Measurements from ENCODE around the gene CRYBA4.
A peak's percentile ranks its signal among the peaks of the same experiment; 100 is the strongest.

CRYBA4 gene

DNA sequence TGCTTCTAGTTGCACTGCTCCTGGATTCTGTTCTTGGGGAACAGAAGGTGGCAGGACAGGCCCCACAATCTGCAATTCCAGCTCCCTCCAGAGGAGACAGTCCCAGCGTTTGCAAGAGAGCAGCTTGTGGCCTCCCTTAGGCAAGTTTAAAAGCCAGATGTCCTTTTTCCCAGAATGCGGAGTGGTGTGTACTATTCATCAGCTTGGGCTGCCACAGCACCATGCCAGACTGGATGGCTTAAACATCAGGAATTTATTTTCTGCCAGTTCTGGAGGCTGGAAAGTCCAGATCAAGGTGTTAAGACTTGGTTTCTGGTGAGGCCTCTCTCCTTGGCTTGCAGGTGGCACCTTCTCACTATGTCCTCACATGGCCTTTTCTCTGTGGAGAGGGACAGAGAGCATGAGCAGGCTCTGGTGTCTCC is 47.3 kb downstream of the CRYBA4 start:
- in situ Hi-C loops (cut with MboI; ENCODE audit: low sequenced_read_pairs) = no loop called here
- H3K27me3 ChIP-seq (ENCODE audit: low read depth) = no peaks in the 10 kb centered on the region
- H3K4me3 ChIP-seq = no peak overlapping the region
- H3K9me3 ChIP-seq = no peaks in the 10 kb centered on the region
- H3K36me3 ChIP-seq (replicated peaks) = no peaks in the 10 kb centered on the region
- DNase-seq (ENCODE audit: low spot score in 2 of 2) = peak; percentile 46 to 75
- peaks cover 8% of the 10 kb centered on the region for H3K4me1 ChIP-seq

DNA sequence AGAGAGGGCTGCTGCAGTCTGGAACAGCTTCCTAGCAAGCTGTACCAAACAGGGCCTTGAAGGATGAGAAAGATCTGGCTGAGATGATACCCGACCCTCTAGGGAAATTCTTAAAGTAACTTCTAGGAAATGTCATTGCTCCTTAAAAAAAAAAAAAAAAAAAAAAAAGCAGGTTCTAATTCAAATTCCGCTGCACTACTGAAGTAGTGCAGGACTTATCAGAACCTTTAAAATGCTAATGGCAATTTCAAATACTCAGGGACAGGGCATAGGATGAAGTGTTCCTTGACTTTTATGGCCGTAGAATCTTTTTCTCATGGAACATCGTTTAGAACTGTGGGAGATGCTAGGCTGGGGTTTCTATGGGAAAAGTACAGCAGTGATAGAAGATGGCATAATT is 48.7 kb downstream of the CRYBA4 start:
- Histone ChIP-seq H3K9me3 (no peaks in the 10 kb centered on the region), H3K4me3 (no peak overlapping the region), H3K27me3 (ENCODE audit: low read depth) (no peaks in the 10 kb centered on the region), H3K36me3 (replicated peaks) (no peaks in the 10 kb centered on the region), H3K4me1 (peaks cover 8% of the 10 kb centered on the region)
- in situ Hi-C loops (cut with MboI; ENCODE audit: low sequenced_read_pairs) = no loop called here
- no peak for DNase-seq (ENCODE audit: low spot score in 2 of 2)

DNA sequence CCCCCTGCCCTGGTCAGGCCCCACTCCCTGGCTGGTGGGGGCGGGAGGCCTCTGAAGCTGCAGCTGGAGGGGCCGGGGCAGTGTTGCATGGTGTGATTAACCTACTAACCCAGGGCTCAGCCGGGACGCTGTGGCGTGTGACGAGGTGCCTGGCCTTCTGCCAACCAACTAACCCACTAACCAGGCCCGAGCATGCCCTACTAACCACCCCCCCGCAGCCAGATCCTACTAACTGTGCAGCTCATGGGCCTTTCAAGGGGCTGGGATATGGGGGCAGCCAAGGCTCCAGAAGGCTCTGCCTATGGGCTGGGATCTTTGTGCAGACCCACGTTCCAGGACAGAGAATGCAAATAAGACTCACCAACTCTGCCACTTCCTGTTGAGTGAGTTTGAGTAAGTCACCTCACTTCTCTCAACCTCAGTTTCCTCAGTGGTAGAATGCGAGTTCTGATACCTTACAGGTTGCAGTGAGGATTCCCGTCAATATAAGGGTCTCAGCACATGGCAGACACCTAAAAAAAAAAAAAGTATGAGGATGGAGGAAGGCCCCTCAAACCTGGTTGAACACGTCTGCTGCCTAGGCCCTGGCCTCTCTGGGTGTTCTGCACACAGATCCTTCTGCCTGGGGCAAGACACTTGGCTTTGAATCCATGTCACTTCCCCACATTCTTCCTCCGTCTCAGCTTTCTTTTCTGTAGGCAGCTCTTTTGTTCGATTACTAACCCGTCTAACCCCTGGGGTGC is 49.7 kb downstream of the CRYBA4 start:
- H3K4me3 ChIP-seq = no peak overlapping the region
- no peaks in the 10 kb centered on the region for H3K27me3 ChIP-seq (ENCODE audit: low read depth)
- DNase-seq (ENCODE audit: low spot score in 2 of 2) = no peak
- in situ Hi-C loops (cut with MboI; ENCODE audit: low sequenced_read_pairs) = no loop called here
- H3K36me3 ChIP-seq (replicated peaks) = no peaks in the 10 kb centered on the region
- H3K9me3 ChIP-seq = no peaks in the 10 kb centered on the region
- peaks cover 8% of the 10 kb centered on the region for H3K4me1 ChIP-seq

DNA sequence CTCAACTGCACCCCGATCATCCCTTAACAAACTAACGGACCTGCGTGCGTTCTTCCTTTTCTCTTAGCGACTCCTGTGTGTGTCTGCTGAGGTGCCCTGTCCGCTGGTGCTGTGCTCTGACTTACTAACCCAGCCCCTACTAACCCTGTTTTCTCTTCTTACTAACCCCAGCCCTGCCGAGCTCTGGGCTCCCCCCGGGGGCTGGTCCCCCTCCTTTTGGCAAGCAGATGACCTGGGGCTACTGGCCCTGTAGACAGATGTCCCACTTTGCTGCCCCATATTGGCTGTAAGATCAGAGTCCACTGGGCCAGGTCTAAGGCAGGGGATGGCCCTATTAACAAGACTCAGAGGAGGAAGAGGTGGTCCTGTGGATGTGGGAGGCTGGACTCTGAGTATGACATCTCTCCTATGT is 50.3 kb downstream of the CRYBA4 start:
- in situ Hi-C loops (cut with MboI; ENCODE audit: low sequenced_read_pairs) = no loop called here
- Histone ChIP-seq H3K27me3 (ENCODE audit: low read depth) (no peaks in the 10 kb centered on the region), H3K9me3 (no peaks in the 10 kb centered on the region), H3K4me3 (peak overlapping the region; percentile 74; the same call in 1 of the 2 replicates), H3K36me3 (replicated peaks) (no peaks in the 10 kb centered on the region), H3K4me1 (peaks cover 8% of the 10 kb centered on the region)
- DNase-seq (ENCODE audit: low spot score in 2 of 2) = no peak

DNA sequence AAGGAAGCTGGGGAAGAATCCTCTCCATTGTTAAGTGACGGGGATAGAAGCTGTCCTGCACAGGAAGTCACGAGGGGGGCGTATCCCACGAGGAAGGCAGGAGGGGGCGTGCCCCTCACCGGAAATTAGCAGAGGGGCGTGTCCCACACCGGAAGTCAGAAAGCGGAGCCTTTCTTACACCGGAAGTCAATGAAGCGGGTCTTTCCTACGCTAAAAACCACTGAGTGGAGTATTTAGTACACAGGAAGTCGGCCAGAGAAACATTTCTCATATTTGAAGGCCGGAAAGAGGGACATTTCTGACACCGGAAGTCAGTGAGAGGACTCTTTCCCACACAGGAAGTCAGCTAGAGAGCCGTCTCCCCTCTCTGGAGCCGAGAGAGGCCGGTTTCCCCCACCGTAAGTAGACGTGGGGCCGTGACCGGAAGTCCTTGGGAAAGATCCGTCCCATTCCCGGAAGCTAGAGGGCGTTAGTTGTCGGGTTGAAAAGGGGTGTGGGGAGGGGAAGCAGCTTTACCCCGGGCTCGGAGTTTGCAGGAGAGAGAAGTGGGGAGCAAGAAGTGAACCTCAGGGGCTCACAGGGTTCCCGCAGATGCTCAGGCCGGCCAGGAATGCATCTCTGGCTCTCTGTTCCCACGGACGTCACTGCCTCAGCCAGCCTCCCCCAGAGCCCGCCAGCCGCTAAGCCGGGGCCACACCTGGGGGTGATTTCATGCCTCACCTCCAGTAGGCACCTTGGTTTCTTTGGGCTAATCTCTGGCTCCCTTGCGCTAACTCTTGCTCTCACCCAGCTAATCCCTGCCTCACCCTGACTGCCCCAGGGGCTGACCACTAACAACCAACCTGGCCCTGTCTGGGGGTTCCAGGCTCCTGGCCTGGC is 51.1 kb downstream of the CRYBA4 start:
- in situ Hi-C loops (cut with MboI; ENCODE audit: low sequenced_read_pairs) = no loop called here
- H3K36me3 ChIP-seq (replicated peaks) = no peaks in the 10 kb centered on the region
- H3K4me1 ChIP-seq = peaks cover 8% of the 10 kb centered on the region

DNA sequence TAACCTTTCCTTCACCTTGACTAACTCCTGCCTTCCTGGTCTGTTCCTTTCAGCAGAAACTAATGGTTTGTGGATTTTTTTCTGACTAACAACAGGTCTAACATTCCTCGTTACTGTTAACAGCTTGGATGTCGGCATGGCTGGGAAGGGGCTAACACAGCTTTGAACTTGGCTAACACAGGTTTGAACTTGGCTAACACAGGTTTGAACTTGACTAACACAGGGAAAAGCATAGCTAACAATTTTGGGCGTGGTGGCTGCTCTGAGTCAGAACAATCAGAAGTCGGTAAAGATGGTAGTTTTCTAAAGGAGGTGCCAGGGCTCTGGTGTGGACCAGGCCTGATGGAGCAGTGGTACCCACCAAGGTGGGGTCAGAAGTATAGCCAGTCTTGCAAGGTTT is 51.7 kb downstream of the CRYBA4 start:
- H3K36me3 ChIP-seq (replicated peaks) = no peaks in the 10 kb centered on the region
- in situ Hi-C loops (cut with MboI; ENCODE audit: low sequenced_read_pairs) = no loop called here
- peak overlapping the region; percentile 74 for H3K4me3 ChIP-seq
- H3K4me1 ChIP-seq = peaks cover 8% of the 10 kb centered on the region
- H3K27me3 ChIP-seq (ENCODE audit: low read depth) = no peaks in the 10 kb centered on the region
- DNase-seq (ENCODE audit: low spot score in 2 of 2) = no peak
- H3K9me3 ChIP-seq = no peaks in the 10 kb centered on the region

More for the DNA sequence above, 51.1 kb downstream of the CRYBA4 start:
- Histone ChIP-seq H3K9me3 (no peaks in the 10 kb centered on the region), H3K27me3 (ENCODE audit: low read depth) (no peaks in the 10 kb centered on the region), H3K4me3 (peak overlapping the region; percentile 74)
- DNase-seq (ENCODE audit: low spot score in 2 of 2) = peak; percentile 92 to 95

DNA sequence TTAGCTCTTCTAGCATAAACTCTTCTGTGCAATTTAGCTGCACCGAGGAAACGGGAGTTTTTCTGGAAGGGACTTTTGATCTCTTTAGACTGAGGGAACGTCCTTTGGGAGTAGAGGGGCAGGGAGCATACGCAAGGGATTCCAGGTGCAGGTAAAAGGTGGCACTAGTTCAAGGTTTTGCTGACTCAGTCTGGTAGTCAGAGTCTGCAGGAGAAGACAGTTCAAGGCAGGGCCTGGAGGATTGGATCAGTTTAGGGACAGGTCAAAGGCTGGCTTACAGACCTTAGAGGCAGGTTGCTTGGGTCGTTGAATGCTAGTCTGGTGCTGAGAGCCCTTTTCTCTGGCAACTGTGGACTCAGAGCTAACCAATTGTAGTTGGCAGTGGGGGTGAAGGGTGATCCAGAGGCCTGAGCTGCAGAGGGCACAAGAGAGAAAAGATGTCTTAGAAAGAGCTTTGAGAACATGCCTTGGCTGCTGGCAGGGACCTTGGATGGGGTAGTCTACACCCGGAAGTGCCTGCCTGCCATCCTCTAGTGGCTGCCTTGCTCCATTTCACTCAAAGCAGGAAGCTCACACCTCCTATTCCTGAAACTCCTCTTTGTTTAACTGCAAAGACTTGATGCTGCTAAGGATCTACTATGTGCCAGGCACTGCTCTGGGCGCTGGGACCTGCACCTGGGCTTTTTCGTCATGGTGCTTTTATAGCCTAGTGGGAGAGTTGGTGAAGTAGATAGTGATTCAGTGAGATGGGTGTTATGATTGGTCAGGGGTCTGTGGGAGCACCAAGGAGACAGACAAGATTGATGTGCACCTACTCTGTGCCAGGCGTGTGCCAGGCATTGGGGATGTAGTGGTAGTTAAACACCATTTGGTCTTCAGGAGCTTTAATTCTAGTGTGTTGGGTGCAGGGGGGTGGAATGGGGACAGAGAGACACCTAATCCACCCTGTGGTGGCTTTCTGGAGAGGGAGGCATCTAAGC is 52.7 kb downstream of the CRYBA4 start:
- Histone ChIP-seq H3K9me3 (no peaks in the 10 kb centered on the region), H3K27me3 (ENCODE audit: low read depth) (no peaks in the 10 kb centered on the region), H3K36me3 (replicated peaks) (no peaks in the 10 kb centered on the region), H3K4me3 (no peak overlapping the region; the same call in 1 of the 2 replicates), H3K4me1 (peaks cover 8% of the 10 kb centered on the region)
- in situ Hi-C loops (cut with MboI; ENCODE audit: low sequenced_read_pairs) = no loop called here
- DNase-seq (ENCODE audit: low spot score in 2 of 2) = no peak

DNA sequence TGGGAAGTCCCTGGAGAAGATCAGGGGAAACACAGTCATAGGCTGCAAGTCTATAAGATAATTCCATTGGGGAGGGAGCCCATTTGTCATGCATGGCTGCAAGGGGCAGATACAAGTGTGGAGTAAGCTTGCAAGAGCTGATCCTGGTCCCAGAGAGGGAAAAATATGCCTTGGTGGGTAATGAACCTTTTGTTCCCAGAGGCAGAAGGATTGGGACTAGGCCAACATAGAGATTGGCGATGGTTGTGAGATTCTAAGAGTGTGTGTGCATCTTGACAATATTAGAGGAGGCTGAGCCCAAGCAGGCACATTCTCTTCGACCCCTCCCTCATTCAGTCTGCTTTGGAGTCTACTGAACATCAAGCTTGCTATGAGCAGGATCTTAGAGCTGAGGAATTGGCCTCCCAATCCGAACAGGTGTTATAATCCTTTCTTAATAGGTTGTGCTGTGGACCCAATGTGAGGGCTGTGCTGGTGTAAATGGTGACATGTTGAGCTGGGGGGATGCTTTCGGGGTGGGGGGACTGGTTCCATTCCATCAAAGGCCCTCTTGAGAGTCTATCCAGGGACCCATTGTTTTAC is 54.0 kb downstream of the CRYBA4 start:
- no peaks in the 10 kb centered on the region for H3K36me3 ChIP-seq (replicated peaks)
- peaks cover 8% of the 10 kb centered on the region for H3K4me1 ChIP-seq
- no peak for DNase-seq (ENCODE audit: low spot score in 2 of 2)
- no peaks in the 10 kb centered on the region for H3K9me3 ChIP-seq
- H3K4me3 ChIP-seq = no peak overlapping the region
- H3K27me3 ChIP-seq (ENCODE audit: low read depth) = no peaks in the 10 kb centered on the region
- in situ Hi-C loops (cut with MboI; ENCODE audit: low sequenced_read_pairs) = no loop called here

DNA sequence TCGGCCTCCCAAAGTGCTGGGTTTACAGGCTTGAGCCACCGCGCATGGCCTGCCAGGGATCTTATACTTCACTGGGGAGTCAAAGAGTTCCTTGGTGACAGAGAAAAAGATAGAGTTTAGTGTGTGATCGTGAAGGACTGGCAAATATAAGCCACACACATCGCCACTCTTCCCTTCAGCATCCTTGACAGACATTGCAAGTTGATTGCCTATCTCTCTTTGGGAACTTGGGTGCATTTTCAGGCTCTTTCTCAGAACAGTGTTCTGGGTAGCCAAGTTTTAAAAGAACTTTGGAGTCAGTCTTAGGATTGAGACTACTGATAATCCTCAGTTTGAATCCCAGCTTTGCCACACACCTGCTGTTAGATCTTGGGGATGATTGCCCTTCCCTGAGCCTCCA is 55.5 kb downstream of the CRYBA4 start:
- in situ Hi-C loops (cut with MboI; ENCODE audit: low sequenced_read_pairs) = no loop called here
- no peaks in the 10 kb centered on the region for H3K9me3 ChIP-seq
- no peak overlapping the region for H3K4me3 ChIP-seq
- no peaks in the 10 kb centered on the region for H3K27me3 ChIP-seq (ENCODE audit: low read depth)
- H3K36me3 ChIP-seq (replicated peaks) = no peaks in the 10 kb centered on the region
- H3K4me1 ChIP-seq = peaks cover 6% of the 10 kb centered on the region
- DNase-seq (ENCODE audit: low spot score in 2 of 2) = no peak

DNA sequence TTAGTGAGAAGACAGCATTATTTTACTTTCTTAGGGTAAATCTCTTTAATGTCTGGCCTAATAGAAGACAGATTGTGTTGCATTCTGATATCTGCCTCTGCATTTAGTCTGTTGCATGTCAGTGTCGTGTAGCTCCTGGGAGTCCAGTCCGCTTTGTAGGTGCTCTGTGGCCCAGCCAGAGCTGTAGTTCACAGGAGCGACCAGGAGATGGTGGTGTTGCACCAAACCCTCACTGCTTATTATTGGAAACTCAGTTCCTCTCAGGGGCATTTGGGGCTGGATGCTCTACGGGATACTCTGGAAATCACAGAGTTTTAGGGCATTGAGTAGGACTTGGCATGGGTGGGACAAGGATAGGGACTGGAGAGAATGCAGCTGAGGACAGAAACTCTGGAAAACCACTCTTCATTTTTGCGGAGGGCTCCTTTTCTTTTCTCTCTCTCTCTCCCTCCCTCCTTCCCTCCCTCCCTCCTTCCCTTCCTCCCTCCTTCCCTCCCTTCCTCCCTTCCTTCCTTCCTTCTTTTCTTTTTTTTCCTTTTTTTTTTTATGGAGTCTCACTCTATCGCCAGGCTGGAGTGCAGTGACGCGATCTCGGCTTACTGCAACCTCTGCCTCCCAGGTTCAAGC is 57.4 kb downstream of the CRYBA4 start:
- no peaks in the 10 kb centered on the region for H3K9me3 ChIP-seq
- H3K4me3 ChIP-seq = no peak overlapping the region
- no peaks in the 10 kb centered on the region for H3K27me3 ChIP-seq (ENCODE audit: low read depth)
- in situ Hi-C loops (cut with MboI; ENCODE audit: low sequenced_read_pairs) = no loop called here
- H3K4me1 ChIP-seq = no peaks in the 10 kb centered on the region; the same call in none of the 2 replicates
- no peaks in the 10 kb centered on the region for H3K36me3 ChIP-seq (replicated peaks)
- peak; percentile 73 to 86 for DNase-seq (ENCODE audit: low spot score in 2 of 2)
